ENCODE data around the gene FBXW7.

DNA sequence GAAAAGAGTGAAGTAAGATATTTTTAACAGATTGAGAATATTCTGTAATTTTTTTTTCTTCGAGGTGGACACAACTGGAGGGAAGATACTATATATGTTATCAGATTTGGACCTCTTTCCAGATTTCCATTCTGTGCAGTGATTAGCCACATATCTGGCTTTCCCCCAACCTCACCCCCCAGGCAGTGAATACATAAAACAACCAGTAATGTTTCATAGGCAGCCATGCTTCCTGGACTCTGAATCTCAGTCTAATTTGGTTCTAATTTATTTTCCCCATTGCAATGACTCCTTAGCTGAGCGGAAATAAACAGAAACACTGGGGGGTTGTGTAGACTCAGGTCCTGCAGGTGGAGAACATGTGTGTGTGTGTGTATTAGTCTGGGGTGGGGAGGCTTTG is 226.5 kb downstream of the FBXW7 start:
- TF ChIP-seq, protein P1, sequence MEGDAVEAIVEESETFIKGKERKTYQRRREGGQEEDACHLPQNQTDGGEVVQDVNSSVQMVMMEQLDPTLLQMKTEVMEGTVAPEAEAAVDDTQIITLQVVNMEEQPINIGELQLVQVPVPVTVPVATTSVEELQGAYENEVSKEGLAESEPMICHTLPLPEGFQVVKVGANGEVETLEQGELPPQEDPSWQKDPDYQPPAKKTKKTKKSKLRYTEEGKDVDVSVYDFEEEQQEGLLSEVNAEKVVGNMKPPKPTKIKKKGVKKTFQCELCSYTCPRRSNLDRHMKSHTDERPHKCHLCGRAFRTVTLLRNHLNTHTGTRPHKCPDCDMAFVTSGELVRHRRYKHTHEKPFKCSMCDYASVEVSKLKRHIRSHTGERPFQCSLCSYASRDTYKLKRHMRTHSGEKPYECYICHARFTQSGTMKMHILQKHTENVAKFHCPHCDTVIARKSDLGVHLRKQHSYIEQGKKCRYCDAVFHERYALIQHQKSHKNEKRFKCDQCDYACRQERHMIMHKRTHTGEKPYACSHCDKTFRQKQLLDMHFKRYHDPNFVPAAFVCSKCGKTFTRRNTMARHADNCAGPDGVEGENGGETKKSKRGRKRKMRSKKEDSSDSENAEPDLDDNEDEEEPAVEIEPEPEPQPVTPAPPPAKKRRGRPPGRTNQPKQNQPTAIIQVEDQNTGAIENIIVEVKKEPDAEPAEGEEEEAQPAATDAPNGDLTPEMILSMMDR (IDR thresholded peaks at IDR 0.05) = no peak
- TF ChIP-seq POLR2AphosphoS5 (IDR thresholded peaks at IDR 0.05) (no peak), EP300 (IDR thresholded peaks at IDR 0.05) (no peak)
